ENCODE results near the gene PPM1F. TPM values are rescaled to one million over a fixed set of nuclear protein-coding genes. Genes with fewer than 3 reads are reported as not detected.

Gene PPM1F
- total RNA-seq, 2 donors from 2014 or later: 37.6 to 49.2 TPM

GRCh38 chr22:21981874-21982273 is 29.2 kb upstream of the PPM1F start:
- Mint-ChIP-seq H3K4me3 (peak overlapping the region; percentile 90), H3K4me1 (peaks cover 6% of the 10 kb centered on the region), H3K27me3 (ENCODE audit: insufficient read depth) (peaks cover 12% of the 10 kb centered on the region), H3K27ac (peak overlapping the region; percentile 81), H3K9me3 (no peaks in the 10 kb centered on the region), H3K36me3 (ENCODE audit: low read depth) (peaks cover 12% of the 10 kb centered on the region)
- H3K4me1 ChIP-seq (ENCODE audit: control insufficient read depth, insufficient read depth, low read length): no peaks in the 10 kb centered on the region
- WGBS, 2 experiments (ENCODE audit: insufficient coverage in 1 of 2, insufficient read length in 1 of 2): 27% methylated on average over 1 of the region's 2 CpGs; no CpG with 5 or more reads in 1 of the 2 experiments
- H3K9ac ChIP-seq (ENCODE audit: extremely low read depth, low read length, poor library complexity, severe bottlenecking): peak overlapping the region; percentile 85
- peak overlapping the region; percentile 95 for H3K4me3 ChIP-seq (ENCODE audit: low read length)
- peaks cover 15% of the 10 kb centered on the region for H3K36me3 ChIP-seq (ENCODE audit: control insufficient read depth, insufficient read depth, low read length)
- TF ChIP-seq CTCF (conservative IDR thresholded peaks at IDR 0.05): no peak
- no peak overlapping the region for H3K27ac ChIP-seq (ENCODE audit: low read depth, low read length)
- no peaks in the 10 kb centered on the region for H3K27me3 ChIP-seq (ENCODE audit: control insufficient read depth, insufficient read depth, low read length, poor library complexity, severe bottlenecking)
- DNase-seq: no peak
- H3K9me3 ChIP-seq (ENCODE audit: control insufficient read depth, low read length): no peaks in the 10 kb centered on the region

GRCh38 chr22:21980547-21980946 is 27.9 kb upstream of the PPM1F start:
- Histone ChIP-seq H3K9me3 (ENCODE audit: control insufficient read depth, low read length) (no peaks in the 10 kb centered on the region), H3K4me1 (ENCODE audit: control insufficient read depth, insufficient read depth, low read length) (no peaks in the 10 kb centered on the region), H3K27me3 (ENCODE audit: control insufficient read depth, insufficient read depth, low read length, poor library complexity, severe bottlenecking) (no peaks in the 10 kb centered on the region), H3K4me3 (ENCODE audit: low read length) (no peak overlapping the region), H3K36me3 (ENCODE audit: control insufficient read depth, insufficient read depth, low read length) (peaks cover 22% of the 10 kb centered on the region), H3K27ac (ENCODE audit: low read depth, low read length) (no peak overlapping the region), H3K9ac (ENCODE audit: extremely low read depth, low read length, poor library complexity, severe bottlenecking) (no peak overlapping the region)
- no peak for DNase-seq
- Mint-ChIP-seq H3K27ac (no peak overlapping the region), H3K27me3 (ENCODE audit: insufficient read depth) (peaks cover 7% of the 10 kb centered on the region), H3K4me3 (no peak overlapping the region), H3K36me3 (ENCODE audit: low read depth) (peaks cover 17% of the 10 kb centered on the region), H3K4me1 (peaks cover 6% of the 10 kb centered on the region), H3K9me3 (no peaks in the 10 kb centered on the region)
- WGBS, 2 experiments (ENCODE audit: insufficient coverage in 1 of 2, insufficient read length in 1 of 2): 96 to 100% methylated on average over 5 to 7 of the region's 7 CpGs
- TF ChIP-seq CTCF (conservative IDR thresholded peaks at IDR 0.05): no peak

GRCh38 chr22:21978564-21979386 is 26.1 kb upstream of the PPM1F start:
- no peak overlapping the region for H3K4me3 ChIP-seq (ENCODE audit: low read length)
- Mint-ChIP-seq H3K27ac (no peak overlapping the region), H3K4me3 (no peak overlapping the region), H3K4me1 (peaks cover 6% of the 10 kb centered on the region), H3K27me3 (ENCODE audit: insufficient read depth) (no peaks in the 10 kb centered on the region), H3K9me3 (no peaks in the 10 kb centered on the region), H3K36me3 (ENCODE audit: low read depth) (peaks cover 30% of the 10 kb centered on the region)
- H3K4me1 ChIP-seq (ENCODE audit: control insufficient read depth, insufficient read depth, low read length): no peaks in the 10 kb centered on the region
- H3K9me3 ChIP-seq (ENCODE audit: control insufficient read depth, low read length): no peaks in the 10 kb centered on the region
- H3K27me3 ChIP-seq (ENCODE audit: control insufficient read depth, insufficient read depth, low read length, poor library complexity, severe bottlenecking): no peaks in the 10 kb centered on the region
- peaks cover 39% of the 10 kb centered on the region for H3K36me3 ChIP-seq (ENCODE audit: control insufficient read depth, insufficient read depth, low read length)
- H3K27ac ChIP-seq (ENCODE audit: low read depth, low read length): no peak overlapping the region
- H3K9ac ChIP-seq (ENCODE audit: extremely low read depth, low read length, poor library complexity, severe bottlenecking): no peak overlapping the region
- no peak for TF ChIP-seq CTCF (conservative IDR thresholded peaks at IDR 0.05)
- DNase-seq: no peak
- 88 to 96% methylated on average over 5 to 11 of the region's 11 CpGs for WGBS, 2 experiments (ENCODE audit: insufficient coverage in 1 of 2, insufficient read length in 1 of 2)
